ENCODE data around the gene ATP6V1C2.
"Not testable (repeated sequence)": the region's sequence is repeated elsewhere in the genome, so short reads cannot be mapped to it uniquely, and the experiment has no call there.

The ATP6V1C2 gene

GRCh38 chr2:10770956-10771750 lies 49.7 kb downstream of the ATP6V1C2 start:
- DNase-seq (ENCODE audit: low spot score), result no peak

- DNase-seq (ENCODE audit: low spot score), result no peak
Observed at GRCh38 chr2:10771786-10772185, 50.4 kb downstream of the ATP6V1C2 start.

- DNase-seq (ENCODE audit: low spot score), result no peak
Observed at GRCh38 chr2:10772201-10772867, 50.9 kb downstream of the ATP6V1C2 start.

- DNase-seq (ENCODE audit: low spot score), result no peak
Observed at GRCh38 chr2:10772868-10773215, 51.4 kb downstream of the ATP6V1C2 start.

GRCh38 chr2:10773821-10774341 lies 52.5 kb downstream of the ATP6V1C2 start:
- DNase-seq (ENCODE audit: low spot score), result no peak

- DNase-seq (ENCODE audit: low spot score), result no peak
Observed at GRCh38 chr2:10774394-10774793, 53.0 kb downstream of the ATP6V1C2 start.

GRCh38 chr2:10775021-10775780 lies 53.8 kb downstream of the ATP6V1C2 start:
- no peak for DNase-seq (ENCODE audit: low spot score)

- no peak for DNase-seq (ENCODE audit: low spot score)
Observed at GRCh38 chr2:10775831-10776230, 54.4 kb downstream of the ATP6V1C2 start.

GRCh38 chr2:10776231-10776977 lies 55.0 kb downstream of the ATP6V1C2 start:
- no peak for DNase-seq (ENCODE audit: low spot score)

- DNase-seq (ENCODE audit: low spot score), result no peak
Observed at GRCh38 chr2:10777111-10777841, 55.8 kb downstream of the ATP6V1C2 start.

GRCh38 chr2:10777842-10778723 lies 56.7 kb downstream of the ATP6V1C2 start:
- no peak for DNase-seq (ENCODE audit: low spot score)

- DNase-seq (ENCODE audit: low spot score), result no peak
Observed at GRCh38 chr2:10778724-10779115, 57.3 kb downstream of the ATP6V1C2 start.

GRCh38 chr2:10779776-10780490 lies 58.5 kb downstream of the ATP6V1C2 start:
- DNase-seq (ENCODE audit: low spot score), result no peak

GRCh38 chr2:10780491-10780820 lies 59.0 kb downstream of the ATP6V1C2 start:
- no peak for DNase-seq (ENCODE audit: low spot score)

- not testable (repeated sequence) for DNase-seq (ENCODE audit: low spot score)
Observed at GRCh38 chr2:10780821-10781220, 59.4 kb downstream of the ATP6V1C2 start.

- no peak for DNase-seq (ENCODE audit: low spot score)
Observed at GRCh38 chr2:10781746-10782145, 60.3 kb downstream of the ATP6V1C2 start.

GRCh38 chr2:10783421-10783820 lies 62.0 kb downstream of the ATP6V1C2 start:
- DNase-seq (ENCODE audit: low spot score), result no peak

- no peak for DNase-seq (ENCODE audit: low spot score)
Observed at GRCh38 chr2:10784719-10785118, 63.3 kb downstream of the ATP6V1C2 start.

GRCh38 chr2:10785260-10785659 lies 63.8 kb downstream of the ATP6V1C2 start:
- DNase-seq (ENCODE audit: low spot score), result no peak

Data from hepatic stellate cell (primary cell).